HG03060 (cell line): ENCODE results near the gene DRAP1.

Experiments used
- ATAC-seq: cut with Tn5 transposase; IDR thresholded peaks from one replicate; pipeline ENCODE4 v1.9.1; 2021; ENCODE audit warnings: low read depth, moderate number of reproducible peaks; ENCODE audit not compliant: unreplicated experiment

The DRAP1 gene

DNA sequence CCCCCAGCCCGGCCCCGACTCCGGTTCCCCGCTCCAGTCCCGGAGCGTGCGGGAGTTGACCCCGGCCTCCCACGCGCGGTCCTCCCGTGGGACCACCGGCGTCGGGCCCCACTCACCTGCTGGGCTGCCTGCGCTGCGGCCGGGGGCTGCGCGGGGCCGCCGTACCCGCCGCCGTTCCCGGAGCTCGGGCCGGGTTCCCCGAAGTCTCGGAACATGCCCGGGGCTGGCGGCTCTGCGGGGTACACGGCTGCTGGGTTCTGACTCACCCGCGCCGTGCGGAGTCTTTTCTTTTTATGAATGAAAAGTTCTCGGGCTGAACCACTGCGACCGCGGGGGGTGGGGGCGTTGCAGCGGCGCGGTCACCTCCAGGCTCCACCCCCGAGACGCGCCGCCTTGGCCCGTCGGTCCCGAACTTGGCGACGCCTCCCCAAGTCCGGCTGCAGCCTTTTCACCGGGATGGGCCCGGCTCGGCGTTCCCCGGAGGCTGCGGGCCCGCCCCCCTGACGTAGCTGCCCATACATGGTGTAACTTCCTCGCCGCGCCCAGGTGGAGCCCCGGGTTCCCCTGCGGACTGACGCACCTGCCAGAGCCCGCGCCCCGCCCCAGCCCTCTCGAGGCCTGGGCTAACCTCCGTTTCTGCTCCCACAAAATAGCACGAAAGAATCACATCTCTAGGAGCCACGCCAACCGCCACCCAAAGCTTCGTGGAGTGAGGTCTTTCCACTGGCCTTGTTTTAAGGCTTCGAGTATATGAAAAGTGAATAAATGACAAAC lies 18.9 kb upstream of the DRAP1 start, which contains the start of gene FOSL1:
Gene FOSL1 (minus strand): TSS at position 264 of the 774 bp plus-strand sequence. CDS start 49 bp downstream, at position 215.
- ATAC-seq: peak; percentile 39

DNA sequence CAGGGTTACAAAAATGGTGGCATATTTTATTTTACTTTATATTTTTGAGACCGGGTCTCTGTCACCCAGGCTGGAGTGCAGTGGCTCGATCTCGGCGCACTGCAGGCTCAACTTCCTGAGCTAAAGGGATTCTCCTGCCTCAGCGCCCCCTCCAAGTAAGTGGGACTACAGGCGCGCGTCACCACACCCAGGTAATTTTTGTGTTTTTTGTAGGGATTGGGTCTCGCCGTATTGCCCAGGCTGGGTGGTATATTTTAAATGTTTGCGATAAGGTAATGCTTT lies 18.4 kb upstream of the DRAP1 start:
- no peak for ATAC-seq

DNA sequence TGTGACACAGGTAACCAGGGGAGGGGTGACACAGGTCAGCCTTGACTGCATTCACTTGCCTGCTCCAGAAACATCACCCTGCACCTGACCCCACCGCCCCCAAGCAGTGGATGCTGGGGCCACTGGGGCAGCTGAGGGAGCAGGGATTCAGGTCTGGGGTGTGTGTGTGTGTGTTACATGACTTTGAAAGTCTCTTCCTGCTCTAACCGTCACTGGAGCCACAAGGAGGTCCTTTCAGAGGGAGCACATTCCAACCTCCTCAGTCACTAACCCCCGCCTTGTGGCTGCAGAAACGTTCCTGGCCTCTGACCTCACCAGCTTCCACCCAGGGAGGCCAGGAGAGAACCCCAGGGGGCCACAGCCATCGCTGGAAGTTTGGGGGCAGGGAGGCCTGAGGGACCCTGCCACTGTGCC lies 16.2 kb upstream of the DRAP1 start:
- ATAC-seq: no peak

DNA sequence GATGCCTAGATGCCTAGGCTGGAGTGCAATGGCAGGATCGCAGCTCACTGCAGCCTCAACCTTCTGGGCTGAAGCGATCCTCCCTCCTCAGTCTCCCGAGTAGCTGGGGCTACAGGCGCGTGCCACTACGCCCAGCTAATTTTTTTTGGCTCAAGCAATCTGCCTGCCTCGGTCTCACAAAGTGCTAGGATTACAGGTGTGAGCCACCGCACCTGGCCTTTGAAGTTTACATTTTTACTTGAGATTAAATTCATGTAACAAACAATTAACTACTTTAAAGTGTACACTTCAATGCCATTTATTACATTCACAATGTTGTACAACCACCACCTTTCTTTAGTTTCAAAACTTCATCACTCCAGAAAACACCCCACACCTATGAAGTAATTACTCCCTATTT lies 15.5 kb upstream of the DRAP1 start:
- no peak for ATAC-seq

DNA sequence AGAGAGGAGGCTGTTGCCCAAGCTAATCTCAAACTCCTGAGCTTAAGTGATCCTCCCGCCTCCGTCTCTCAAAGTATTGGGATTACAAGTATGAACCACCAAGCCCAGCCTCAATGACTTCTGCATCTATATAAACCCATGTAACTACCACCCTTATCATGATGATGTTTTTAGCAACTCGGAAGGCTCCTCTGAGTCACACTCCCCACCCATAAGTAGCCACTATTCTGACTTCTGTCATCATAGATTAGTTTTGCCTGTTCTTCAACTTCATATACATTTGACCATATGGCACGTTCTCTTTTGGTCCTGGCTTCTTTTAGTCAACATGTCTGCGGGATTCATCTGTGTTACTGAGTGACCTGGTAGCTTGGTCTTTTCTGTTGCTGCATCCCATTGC lies 12.6 kb upstream of the DRAP1 start:
- ATAC-seq: no peak

DNA sequence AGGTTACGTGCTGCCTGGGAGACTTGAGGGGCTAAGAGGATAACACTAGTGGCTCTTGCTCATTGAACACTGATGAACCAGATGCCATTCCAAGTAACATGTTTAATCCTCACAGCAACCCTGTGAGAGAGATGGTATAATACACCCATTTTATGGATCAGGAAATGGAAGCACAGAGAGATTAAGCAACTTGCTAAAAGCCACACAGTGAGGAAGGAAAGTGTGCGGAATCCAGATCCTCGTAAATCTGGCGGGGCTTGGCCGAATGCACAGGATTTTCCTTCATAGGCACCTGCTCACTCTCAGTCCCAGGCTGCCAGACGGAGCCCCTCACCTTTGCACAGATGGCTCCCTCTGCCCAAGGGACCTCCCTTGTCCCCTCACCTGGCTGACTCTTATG lies 11.3 kb upstream of the DRAP1 start:
- ATAC-seq: no peak

DNA sequence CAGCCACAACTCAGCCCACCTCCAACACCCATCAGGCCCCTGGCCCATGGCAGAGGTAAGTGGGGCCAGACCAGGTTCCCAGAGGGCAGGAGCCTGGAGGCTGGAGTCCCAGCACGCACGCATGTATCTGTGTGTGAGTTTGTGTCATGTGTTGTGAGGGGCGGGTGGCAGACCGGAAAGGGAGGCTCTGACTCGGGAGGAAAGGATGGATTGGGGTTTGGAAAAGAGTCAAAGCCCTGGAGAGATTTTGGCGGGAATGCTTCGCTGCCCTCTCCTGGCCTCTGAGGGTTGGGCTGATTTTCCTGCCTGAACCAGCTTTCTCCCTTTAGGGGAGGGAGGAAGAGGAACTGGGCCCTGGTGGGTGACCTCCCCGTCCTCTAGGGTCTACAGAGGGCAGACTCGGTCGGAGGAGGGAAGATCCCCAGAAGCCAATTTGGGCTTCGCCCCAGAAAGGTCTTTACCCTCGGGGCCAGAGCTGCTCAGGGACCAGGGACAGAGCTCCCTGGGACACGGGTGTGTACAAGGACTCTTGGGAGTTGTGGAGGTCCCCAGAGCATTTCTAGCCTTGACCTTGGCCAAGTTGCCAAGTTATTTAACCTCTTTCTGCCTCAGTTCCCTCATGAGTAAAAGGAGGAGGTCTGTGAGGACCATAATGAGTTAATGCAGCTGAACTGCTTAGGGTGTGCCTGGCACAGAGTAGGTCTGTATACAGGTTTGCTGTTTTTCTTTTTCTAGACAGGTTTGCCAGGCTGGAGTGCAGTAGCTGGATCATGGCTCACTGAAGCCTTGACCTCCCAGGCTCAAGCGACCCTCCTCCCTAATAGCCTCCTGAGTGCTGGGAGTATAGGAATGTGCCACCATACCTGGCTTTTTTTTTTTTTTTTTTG lies 7.3 kb upstream of the DRAP1 start:
- no peak for ATAC-seq

DNA sequence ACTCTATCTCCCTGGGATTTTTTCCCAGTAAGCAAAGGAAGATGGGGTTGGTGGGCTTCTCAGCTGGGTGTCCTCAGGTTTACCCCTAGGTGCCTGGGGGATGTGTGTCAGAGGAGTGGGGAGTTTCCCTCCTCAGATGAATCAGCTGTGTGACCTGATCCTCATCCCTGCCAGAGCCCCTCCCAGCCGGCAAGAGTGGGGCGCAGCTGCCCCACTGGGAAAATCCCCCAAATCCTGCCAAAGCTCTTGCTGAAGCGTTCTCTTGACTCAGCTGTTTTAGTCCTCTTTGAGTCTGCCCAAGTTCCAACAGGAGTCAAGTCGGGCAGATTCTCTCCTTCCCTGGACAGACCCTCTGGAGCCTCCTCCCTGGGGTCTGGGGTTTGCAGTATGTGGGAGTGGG lies 6.4 kb upstream of the DRAP1 start:
- no peak for ATAC-seq

DNA sequence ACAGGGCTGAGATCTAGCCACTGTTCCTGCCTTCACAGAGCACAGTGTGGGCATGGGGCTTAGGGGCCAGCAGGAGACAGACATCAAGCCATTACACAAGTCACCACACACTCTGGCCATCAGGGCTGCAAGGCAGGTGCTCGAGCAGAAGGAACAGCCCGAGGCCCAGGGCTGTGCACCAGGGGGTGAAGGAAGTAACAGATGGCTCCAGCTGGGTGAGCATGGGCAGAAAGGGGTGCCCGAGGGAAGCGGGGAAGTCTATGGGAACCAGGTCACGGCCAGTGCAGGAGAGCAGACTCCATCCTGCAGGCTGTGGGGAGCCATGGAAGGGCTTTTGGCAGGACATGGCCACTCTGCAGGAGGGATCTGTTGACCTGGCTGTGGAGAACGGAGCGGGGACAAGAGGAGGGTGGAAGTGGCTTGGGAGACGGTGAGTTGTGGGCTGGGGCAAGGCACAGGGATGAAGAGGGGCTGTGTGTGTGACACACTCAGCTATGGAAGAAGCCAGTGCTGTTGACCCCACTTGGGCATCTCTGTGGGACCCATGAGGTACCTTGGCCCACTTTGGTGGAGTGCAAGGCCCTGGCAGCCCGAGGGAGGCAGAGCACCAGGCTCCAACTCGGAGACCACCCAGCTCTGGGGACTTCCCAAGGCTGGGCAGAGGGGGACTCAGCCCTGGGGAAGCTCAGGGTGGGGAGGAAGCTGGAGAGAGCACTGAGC lies 4.0 kb upstream of the DRAP1 start:
- ATAC-seq: no peak

DNA sequence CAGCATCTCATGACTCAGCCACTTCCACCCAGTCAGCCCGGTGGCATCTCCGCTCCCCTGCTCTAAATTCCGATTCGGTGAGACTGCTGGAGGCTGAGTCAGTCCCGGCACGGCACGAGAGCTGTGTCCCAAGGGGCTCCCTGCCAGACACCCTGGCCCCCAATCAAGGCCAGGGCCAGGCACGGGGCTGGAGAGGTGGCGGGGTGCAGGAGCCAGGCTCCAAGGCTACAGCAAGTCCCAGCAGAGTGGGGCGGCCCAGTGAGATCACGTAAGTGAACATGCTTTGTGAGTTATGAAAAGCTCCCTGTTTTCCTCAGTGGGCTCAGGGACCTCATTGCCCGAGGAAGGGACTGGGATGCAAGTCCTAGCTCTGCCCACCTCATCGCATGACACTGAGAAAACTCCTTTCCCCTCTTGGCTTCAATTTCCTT lies 3.4 kb upstream of the DRAP1 start:
- ATAC-seq: no peak

DNA sequence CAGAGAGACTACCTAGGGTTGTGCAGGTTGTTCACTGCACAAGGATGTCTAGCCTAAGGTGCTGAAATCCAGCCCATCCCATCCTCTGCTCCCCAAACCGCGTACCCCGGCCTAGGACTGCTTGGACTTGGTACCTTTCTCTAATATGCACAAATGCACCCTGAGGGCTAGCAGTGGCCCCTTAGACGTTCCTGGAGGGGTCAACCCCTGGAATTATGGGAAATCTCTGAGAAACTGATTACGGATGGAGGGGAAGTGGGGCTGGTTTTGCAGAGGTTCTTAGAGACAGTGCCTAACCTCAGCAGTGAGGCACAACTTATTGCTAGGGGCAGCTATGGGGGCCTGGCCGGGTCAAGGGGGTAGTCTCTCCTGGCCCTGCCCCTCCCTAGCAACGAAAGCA lies 2.8 kb upstream of the DRAP1 start:
- no peak for ATAC-seq

DNA sequence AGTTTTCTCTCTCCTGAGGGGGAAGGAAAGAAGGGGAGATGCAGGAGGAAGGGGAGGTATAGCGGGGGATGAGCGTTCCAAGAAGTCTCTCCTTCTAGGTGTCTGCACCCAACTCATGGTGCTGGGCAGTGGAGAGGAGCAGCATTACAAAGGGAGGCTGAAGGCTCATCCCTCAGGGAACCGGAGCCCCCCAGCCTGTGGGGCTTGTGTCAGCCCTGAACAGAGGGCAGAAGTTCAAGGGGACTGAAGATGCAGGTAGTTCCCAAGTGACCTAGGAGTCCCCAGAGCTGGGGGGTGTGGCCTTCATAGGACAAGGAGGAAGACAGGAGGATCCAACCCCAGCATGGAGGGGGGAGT lies 2.2 kb upstream of the DRAP1 start:
- ATAC-seq: no peak

DNA sequence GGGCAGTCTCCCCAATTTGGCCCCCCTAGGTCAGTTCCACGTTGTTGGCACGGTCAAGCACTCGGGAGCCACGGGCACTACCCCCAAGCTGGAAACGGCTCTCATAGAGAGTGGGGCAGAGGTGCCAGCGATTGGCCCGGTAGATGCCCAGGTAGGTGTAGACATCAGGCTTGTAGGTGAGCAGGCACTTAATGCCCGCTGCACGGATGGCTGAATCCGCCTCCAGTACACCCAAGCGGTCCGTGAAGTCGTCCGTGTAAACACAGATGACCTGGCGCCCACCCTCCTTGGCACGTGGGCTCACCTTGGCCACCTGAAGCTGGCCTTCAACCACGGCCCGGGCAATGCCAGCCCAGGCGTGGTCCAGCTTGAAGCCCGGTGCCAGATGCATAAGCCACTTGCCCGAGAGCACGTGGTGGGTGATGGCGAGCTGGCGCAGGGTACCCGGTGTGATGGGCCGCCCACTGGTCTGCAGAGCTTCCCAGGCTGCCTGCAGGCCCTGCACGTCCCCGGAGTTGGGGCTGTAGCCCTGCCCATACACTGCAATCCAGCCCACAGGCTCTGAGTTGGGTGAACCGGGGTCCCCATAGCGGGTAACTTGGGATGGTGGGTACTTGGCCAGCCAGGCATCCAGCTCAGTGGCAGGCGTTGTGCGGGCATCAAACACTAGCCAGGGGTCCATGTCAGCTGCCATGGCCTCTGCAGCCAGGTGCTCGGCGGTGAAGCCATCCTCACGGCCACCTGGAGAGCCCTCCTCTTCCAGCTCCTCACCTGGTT lies 1.6 kb upstream of the DRAP1 start:
- no peak for ATAC-seq

DNA sequence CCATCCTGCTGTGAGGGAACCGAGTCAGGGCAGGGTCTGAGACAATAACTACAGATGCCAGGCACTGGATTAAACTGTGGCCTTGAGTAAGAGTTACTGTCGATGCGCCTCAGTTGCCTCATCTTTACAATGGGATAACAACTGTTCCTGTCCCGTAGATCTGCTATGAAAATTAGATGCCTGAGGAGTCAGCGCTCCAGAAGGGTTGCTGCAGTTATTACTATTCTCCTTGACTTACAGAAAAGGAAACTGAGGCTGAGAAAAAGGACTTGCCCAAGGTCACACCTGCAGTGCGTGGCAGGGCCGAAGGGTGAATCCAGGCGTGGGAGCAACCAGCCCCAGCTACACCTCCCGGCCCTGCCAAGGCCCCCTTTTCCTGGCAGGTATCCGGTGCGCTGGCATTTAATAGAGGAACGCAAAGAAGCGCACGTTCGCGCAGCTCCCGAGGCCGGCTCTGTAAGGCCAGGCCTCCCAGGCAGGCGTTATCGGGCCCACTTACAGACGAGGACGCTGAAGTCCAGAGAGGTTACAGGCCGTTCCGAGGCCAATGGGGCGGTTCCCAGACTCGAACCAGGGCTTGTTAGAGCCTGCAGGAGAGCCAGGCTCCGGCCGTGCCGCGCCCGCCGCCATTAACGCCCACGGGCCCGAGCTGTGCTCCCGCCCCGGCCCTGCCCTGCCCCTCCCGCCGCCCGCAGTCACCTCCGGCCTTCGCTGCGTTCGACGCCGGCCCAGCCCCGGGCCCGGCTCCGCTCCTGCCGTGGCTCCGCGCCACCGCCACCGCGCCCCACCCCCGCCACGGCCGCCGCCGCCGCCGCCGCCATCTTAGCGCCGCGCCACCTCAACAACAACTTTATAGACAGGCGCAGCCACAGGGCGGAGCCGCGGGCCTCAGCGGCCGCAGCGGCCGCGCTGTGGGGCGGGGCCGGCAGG lies 750 bp upstream of the DRAP1 start, which contains the start of gene C11orf68:
Gene C11orf68 (minus strand): TSS at position 852 of the 930 bp plus-strand sequence. CDS start 31 bp downstream, at position 821.
- ATAC-seq: peak; percentile 15

DNA sequence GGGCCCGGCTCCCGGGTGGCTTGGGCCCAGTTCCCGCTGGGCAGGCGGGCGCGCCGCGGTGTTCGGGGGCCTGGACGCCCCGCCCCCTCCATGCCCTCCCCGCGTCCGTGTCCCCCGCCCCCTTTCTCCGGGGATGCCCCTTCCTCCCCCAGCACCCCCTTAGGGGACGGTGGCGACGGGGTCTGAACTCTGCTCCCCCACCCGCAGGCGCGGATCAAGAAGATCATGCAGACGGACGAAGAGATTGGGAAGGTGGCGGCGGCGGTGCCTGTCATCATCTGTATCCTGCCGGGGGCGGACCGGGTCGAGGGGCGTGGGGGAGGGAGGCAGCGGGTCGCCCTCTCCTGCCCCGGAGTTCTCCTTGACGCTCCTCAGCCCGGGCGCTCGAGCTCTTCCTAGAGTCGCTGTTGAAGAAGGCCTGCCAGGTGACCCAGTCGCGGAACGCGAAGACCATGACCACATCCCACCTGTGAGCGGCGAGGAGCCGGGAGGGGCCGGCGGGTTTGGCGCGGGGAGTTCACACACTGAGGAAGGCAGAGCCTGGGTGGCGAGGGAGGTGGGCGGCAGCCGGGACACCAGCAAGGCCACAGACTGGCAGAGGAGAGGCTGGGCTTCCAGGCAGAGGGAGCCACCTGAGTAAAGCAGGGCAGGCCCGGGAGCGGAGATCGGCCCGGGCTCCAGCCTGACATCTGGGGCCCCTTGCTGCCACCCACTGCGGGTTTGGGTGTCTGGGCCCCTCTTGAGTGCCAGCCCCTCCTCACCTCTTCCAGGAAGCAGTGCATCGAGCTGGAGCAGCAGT lies 546 bp downstream of the DRAP1 start:
- ATAC-seq: peak; percentile 26

DNA sequence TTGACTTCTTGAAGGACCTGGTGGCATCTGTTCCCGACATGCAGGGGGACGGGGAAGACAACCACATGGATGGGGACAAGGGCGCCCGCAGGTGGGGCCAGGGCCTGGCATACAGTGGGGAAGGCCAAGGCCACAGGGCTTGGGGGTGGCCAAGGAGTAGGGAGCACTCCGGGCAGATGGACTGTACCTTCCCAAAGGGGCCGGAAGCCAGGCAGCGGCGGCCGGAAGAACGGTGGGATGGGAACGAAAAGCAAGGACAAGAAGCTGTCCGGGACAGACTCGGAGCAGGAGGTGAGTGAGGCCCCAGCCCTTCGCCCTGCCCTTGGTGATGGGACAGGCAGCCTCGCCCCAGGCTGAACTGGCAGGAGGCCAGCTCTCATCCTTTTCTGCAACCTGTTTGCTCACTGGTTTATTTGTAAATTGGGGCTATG lies 1.2 kb downstream of the DRAP1 start:
- no peak for ATAC-seq

DNA sequence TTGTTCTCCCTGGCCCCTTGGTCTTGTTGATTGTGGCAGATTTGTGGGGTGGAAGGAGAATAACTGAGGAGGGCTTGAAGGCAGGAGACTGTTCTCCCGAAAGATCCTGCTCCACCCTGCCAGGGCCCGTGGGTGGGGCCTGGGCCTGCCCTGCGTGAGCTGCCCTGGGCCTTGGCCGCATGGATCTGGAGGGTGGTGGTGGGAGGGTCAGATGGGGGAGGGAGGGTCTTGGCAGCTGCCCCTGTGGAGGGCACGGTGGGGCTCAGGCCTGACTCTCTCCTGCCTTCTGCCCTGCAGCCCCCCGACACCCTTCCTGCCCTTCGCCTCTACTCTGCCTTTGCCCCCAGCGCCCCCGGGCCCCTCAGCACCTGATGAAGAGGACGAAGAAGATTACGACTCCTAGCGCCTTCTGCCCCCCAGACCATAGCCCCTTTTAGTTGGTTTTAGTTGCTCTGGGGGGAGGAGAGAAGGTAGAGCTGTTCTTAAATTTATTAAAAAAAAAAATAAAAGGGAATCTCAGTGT lies 1.9 kb downstream of the DRAP1 start:
- ATAC-seq: no peak

DNA sequence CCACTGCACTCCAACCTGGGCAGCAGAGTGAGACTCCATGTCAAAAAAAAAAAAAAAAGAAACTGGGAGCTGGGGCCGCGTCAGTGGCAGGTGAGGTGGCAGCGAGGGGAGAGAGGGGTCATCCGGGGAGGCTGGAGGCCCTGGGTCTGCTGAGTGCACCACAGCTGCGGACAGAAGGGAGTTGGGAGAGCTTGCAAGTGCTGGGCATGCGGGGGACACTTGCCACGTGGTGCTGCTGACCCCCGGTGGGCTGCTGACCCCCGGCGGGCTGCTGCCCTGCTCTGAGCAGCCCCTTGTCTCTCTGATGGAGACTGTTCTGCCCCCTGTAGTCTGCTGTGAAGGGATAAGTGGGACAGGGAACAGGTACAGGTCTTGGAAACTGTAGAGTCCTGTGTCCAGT lies 2.6 kb downstream of the DRAP1 start:
- no peak for ATAC-seq
